Naive B cell (primary cell): ENCODE data around the gene LEKR1. TPM values are rescaled to one million over a fixed set of nuclear protein-coding genes. Genes with fewer than 3 reads are reported as not detected.
A peak's percentile ranks its signal among the peaks of the same experiment; 100 is the strongest.
"Not testable (repeated sequence)": the region's sequence is repeated elsewhere in the genome, so short reads cannot be mapped to it uniquely, and the experiment has no call there.

Experiments used
- ATAC-seq, 2 donors: fragments of 150-1000 bp; cut with Tn5 transposase; 2 replicates each; pipeline ENCODE4 v1.10.0; 2021; ENCODE audit warnings: low read depth in 2 of 2, mild to moderate bottlenecking in 2 of 2, moderate library complexity in 2 of 2
- DNase-seq: peaks from one replicate; pipeline ENCODE4 v3.0.0; 2022
- H3K27ac Mint-ChIP-seq, 6 donors: one replicate each; pipeline ENCODE4 v1.8.0; 2020 to 2022; ENCODE audit warnings: mild to moderate bottlenecking in 6 of 6, mixed read lengths in 6 of 6, moderate library complexity in 5 of 6, inconsistent platforms in 2 of 6
- H3K27me3 Mint-ChIP-seq, 3 donors: one replicate each; pipeline ENCODE4 v1.8.0; 2021 to 2022; ENCODE audit warnings: mixed read lengths in 3 of 3, mild to moderate bottlenecking in 1 of 3
- H3K36me3 Mint-ChIP-seq, 2 donors: one replicate each; pipeline ENCODE4 v1.8.0; 2020 to 2022; ENCODE audit warnings: mixed read lengths in 2 of 2, inconsistent platforms in 1 of 2, mild to moderate bottlenecking in 1 of 2
- H3K4me1 Mint-ChIP-seq, 3 donors: one replicate each; pipeline ENCODE4 v1.8.0; 2020 to 2022; ENCODE audit warnings: mixed read lengths in 3 of 3, inconsistent platforms in 1 of 3, mild to moderate bottlenecking in 1 of 3, moderate library complexity in 1 of 3
- H3K4me3 Mint-ChIP-seq, 8 donors: one replicate each; pipeline ENCODE4 v1.8.0; 2020 to 2022; ENCODE audit warnings: mild to moderate bottlenecking in 8 of 8, mixed read lengths in 8 of 8, moderate library complexity in 8 of 8, inconsistent platforms in 2 of 8
- H3K9me3 Mint-ChIP-seq, 7 donors: one replicate each; pipeline ENCODE4 v1.8.0; 2020 to 2022; ENCODE audit warnings: mixed read lengths in 7 of 7, mild to moderate bottlenecking in 5 of 7, inconsistent platforms in 2 of 7, moderate library complexity in 1 of 7
- polyA plus RNA-seq, 6 donors: library from polyadenylated mRNA; unstranded; fragments of 300-500 nt; fragmentation: Illumina TruSeq; gene quantifications; one replicate each; pipeline ENCODE4 v1.2.3, GENCODE V29; 2021; ENCODE audit warnings: low read depth in 6 of 6

Gene LEKR1
- polyA plus RNA-seq, 6 donors from 2014 or later: 1.9 to 12.3 (median 4.8) TPM; not detected in 1

DNA sequence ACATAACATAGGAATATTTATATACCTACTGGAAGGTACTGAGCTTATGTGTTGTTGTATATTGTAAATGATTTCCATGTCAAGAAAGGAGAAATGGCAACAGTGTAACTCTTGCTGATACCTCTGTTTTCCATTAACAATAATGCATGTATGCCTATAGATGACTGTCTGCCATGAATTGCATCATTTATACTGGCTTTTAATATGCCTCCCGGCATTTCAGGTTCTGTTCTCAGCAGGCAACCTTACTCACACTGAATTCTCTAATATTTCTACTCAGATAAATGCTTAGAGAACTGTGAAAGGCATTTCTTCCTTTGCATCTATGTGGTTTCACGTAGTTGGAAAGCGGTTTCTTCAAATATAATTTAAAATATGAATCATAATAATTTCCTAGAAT is 41.8 kb downstream of the LEKR1 start:
- Mint-ChIP-seq H3K4me1 (no peaks in the 10 kb centered on the region), H3K27me3 (no peaks in the 10 kb centered on the region), H3K27ac (no peak overlapping the region), H3K9me3 (peaks cover 5 to 15% (median 13%) of the 10 kb centered on the region in 7 donors), H3K36me3 (peaks cover 0 to 15% of the 10 kb centered on the region in 2 donors), H3K4me3 (no peak overlapping the region)
- DNase-seq (no peak), ATAC-seq (no peak)

DNA sequence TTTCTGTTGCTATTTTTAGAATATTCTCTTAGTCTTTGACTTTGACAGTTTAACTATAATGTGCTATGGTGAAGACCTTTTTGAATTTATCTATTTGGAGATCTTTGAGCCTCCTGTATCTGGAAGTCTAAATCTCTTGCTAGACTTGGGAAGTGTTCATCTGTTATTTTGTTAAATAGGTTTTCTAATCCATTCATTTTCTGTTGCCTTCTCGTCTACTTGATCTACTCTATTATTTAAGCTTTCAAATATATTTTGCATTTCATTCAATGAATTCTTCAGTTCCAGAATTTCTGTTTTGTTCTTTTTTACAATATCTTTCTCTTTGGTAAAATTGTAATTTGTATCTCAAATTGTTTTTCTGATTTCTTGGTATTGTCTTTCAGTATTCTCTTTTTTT is 47.8 kb downstream of the LEKR1 start:
- DNase-seq (no peak), ATAC-seq (no peak)
- Mint-ChIP-seq H3K4me3 (no peak overlapping the region), H3K9me3 (peaks cover 9 to 72% (median 61%) of the 10 kb centered on the region in 7 donors), H3K27me3 (no peaks in the 10 kb centered on the region), H3K4me1 (no peaks in the 10 kb centered on the region), H3K36me3 (peaks cover 19 to 28% of the 10 kb centered on the region in 2 donors), H3K27ac (no peak overlapping the region)

GRCh38 chr3:156879491-156879890 is 53.3 kb downstream of the LEKR1 start:
- H3K4me1 Mint-ChIP-seq, DNase-seq, H3K4me3 Mint-ChIP-seq, H3K27ac Mint-ChIP-seq, ATAC-seq, H3K27me3 Mint-ChIP-seq: not testable (repeated sequence)
- Mint-ChIP-seq H3K9me3 (peaks cover 8 to 71% (median 64%) of the 10 kb centered on the region in 7 donors), H3K36me3 (peaks cover 12 to 13% of the 10 kb centered on the region in 2 donors)

DNA sequence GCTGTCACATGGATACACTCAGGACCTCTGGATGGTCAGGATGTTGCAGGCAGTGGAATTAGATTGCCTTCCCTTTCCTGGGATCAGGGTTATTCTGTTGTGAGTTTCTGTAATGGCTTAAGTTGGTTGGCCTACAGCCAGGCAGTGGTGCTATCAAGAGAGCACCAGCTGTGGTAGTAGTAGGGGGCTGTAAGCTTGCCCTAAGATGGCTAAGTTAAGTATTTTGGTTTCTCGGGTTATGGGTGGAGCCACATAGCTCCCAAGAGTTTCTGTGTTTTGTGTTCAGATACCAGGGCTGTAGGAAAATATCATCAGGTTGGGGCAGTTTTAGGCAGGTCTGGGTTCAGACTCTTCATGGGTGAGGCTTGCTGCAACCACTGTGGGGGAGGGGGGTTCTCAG is 59.6 kb downstream of the LEKR1 start:
- no peaks in the 10 kb centered on the region for H3K4me1 Mint-ChIP-seq
- H3K4me3 Mint-ChIP-seq: peak overlapping the region in 1 of 8 donors; percentile 60
- H3K9me3 Mint-ChIP-seq: peaks cover 0 to 34% (median 23%) of the 10 kb centered on the region in 7 donors
- peak overlapping the region in 1 of 6 donors; percentile 29 for H3K27ac Mint-ChIP-seq
- H3K36me3 Mint-ChIP-seq: peaks cover 0 to 6% of the 10 kb centered on the region in 2 donors
- ATAC-seq (no peak), DNase-seq (no peak)
- H3K27me3 Mint-ChIP-seq: peaks cover 0 to 8% (median 0%) of the 10 kb centered on the region in 3 donors

- peaks cover 0 to 32% (median 21%) of the 10 kb centered on the region in 7 donors for H3K9me3 Mint-ChIP-seq
- DNase-seq (no peak), ATAC-seq (no peak)
- no peak overlapping the region for H3K4me3 Mint-ChIP-seq
- no peaks in the 10 kb centered on the region for H3K4me1 Mint-ChIP-seq
- peaks cover 0 to 6% of the 10 kb centered on the region in 2 donors for H3K36me3 Mint-ChIP-seq
- peak overlapping the region in 1 of 6 donors; percentile 63 for H3K27ac Mint-ChIP-seq
- H3K27me3 Mint-ChIP-seq: peaks cover 0 to 8% (median 0%) of the 10 kb centered on the region in 3 donors
These were observed 62.0 kb downstream of the LEKR1 start for GRCh38 chr3:156888176-156888575.

DNA sequence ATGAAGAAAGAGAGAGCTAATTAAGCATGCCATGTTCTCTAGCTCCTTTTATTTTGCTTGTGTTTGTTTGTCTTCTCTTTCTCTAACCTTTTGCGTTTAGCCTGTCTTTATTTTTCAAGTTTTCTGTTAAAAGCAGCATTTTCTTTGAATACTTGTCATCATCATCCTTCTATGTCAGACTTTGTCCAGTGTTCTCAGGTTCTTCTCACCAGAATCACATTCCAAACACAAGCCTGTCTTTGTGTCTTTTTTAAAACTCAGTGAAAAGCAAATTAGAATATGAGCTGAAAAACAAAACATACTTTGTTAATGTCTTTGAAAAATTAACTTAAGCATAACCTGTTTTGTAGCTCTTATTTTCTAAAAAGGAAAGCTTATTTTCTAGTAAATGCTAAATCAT is 62.4 kb downstream of the LEKR1 start:
- H3K4me3 Mint-ChIP-seq: no peak overlapping the region
- no peaks in the 10 kb centered on the region for H3K4me1 Mint-ChIP-seq

GRCh38 chr3:156892701-156893100 is 66.5 kb downstream of the LEKR1 start:
- no peaks in the 10 kb centered on the region for H3K27me3 Mint-ChIP-seq
- ATAC-seq (no peak), DNase-seq (no peak)
- H3K36me3 Mint-ChIP-seq: peaks cover 0 to 4% of the 10 kb centered on the region in 2 donors
- H3K27ac Mint-ChIP-seq: no peak overlapping the region
- peaks cover 0 to 5% (median 2%) of the 10 kb centered on the region in 7 donors for H3K9me3 Mint-ChIP-seq
- H3K4me1 Mint-ChIP-seq: no peaks in the 10 kb centered on the region
- H3K4me3 Mint-ChIP-seq: no peak overlapping the region

More for the DNA sequence above, 62.4 kb downstream of the LEKR1 start:
- ATAC-seq: no peak
- Mint-ChIP-seq H3K27me3 (peaks cover 0 to 8% (median 0%) of the 10 kb centered on the region in 3 donors), H3K36me3 (peaks cover 0 to 6% of the 10 kb centered on the region in 2 donors), H3K9me3 (peaks cover 0 to 28% (median 17%) of the 10 kb centered on the region in 7 donors), H3K27ac (peak overlapping the region in 1 of 6 donors; percentile 61)
- no peak for DNase-seq

- not testable (repeated sequence) for ATAC-seq, H3K4me3 Mint-ChIP-seq
These were observed 69.2 kb downstream of the LEKR1 start for GRCh38 chr3:156895374-156895773.

DNA sequence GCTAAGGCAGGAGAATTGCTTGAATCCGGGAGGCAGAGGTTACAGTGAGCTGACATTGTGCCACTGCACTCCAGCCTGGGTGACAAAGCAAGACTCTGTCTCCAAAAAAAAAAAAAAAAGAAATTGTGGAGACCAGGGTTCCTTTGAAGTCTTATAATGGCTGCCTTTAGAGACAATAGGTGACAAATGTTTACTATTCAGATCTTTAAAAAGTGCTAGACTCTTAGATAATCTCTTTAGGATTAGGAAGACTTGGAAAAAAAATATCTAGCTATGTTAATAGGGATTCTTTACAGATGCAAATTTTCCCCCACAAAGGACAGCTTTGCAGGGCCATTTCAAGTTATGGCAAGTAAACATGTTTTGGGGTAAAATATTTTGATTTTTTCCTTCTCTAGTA is 71.7 kb downstream of the LEKR1 start:
- not testable (repeated sequence) for H3K36me3 Mint-ChIP-seq, DNase-seq, H3K4me1 Mint-ChIP-seq, H3K27ac Mint-ChIP-seq, H3K9me3 Mint-ChIP-seq, ATAC-seq, H3K27me3 Mint-ChIP-seq, H3K4me3 Mint-ChIP-seq

More at GRCh38 chr3:156895374-156895773, 69.2 kb downstream of the LEKR1 start:
- DNase-seq, H3K36me3 Mint-ChIP-seq, H3K4me1 Mint-ChIP-seq, H3K27me3 Mint-ChIP-seq, H3K27ac Mint-ChIP-seq, H3K9me3 Mint-ChIP-seq: not testable (repeated sequence)

GRCh38 chr3:156898296-156898880 is 72.2 kb downstream of the LEKR1 start:
- H3K4me3 Mint-ChIP-seq: no peak overlapping the region
- ATAC-seq (no peak), DNase-seq (no peak)
- H3K4me1 Mint-ChIP-seq: no peaks in the 10 kb centered on the region
- no peak overlapping the region for H3K27ac Mint-ChIP-seq
- peaks cover 0 to 5% (median 2%) of the 10 kb centered on the region in 7 donors for H3K9me3 Mint-ChIP-seq
- H3K36me3 Mint-ChIP-seq: peaks cover 0 to 4% of the 10 kb centered on the region in 2 donors
- H3K27me3 Mint-ChIP-seq: no peaks in the 10 kb centered on the region

DNA sequence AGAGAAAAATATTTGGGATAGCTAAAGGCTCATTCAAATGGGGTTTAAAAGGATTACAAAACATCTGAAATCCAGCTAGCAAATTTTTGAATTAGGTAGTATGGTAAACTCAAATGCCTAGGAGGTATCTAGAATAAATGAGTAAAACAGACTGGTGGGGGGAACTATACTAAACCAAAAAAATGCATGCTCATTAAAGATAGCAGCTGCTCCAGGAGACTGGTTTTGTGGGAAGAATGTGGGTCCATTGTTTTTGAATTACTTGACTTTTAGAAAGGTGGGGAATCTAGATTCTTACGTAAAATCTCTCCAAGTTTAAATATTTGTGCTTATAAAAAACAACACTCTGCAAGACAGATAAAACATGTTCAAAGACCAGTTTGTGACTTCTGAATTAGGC is 73.8 kb downstream of the LEKR1 start:
- Mint-ChIP-seq H3K9me3 (peaks cover 0 to 5% (median 2%) of the 10 kb centered on the region in 7 donors), H3K27me3 (no peaks in the 10 kb centered on the region), H3K36me3 (no peaks in the 10 kb centered on the region), H3K4me1 (no peaks in the 10 kb centered on the region), H3K27ac (no peak overlapping the region), H3K4me3 (no peak overlapping the region)
- no peak for ATAC-seq
- no peak for DNase-seq

DNA sequence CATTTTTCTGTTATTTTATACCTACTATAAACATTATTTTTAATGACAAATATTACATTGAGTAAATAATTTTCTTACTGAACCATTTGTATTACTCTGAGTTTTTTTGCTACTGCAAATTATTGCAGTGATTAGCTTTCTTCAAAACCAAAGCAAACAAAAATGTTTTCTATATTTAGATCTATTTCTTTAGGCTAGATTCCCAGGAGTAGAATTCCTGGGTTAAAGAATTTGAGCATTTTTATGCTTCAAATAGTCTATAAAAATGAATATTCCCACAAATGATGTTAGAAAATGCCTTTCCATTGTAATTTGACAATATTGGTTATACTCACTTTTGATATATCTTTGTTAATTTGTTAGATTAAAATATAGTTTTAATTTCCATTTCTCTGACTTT is 76.8 kb downstream of the LEKR1 start:
- Mint-ChIP-seq H3K9me3 (no peaks in the 10 kb centered on the region), H3K27me3 (no peaks in the 10 kb centered on the region), H3K36me3 (no peaks in the 10 kb centered on the region), H3K27ac (no peak overlapping the region), H3K4me1 (no peaks in the 10 kb centered on the region), H3K4me3 (no peak overlapping the region)
- DNase-seq (no peak), ATAC-seq (no peak)

DNA sequence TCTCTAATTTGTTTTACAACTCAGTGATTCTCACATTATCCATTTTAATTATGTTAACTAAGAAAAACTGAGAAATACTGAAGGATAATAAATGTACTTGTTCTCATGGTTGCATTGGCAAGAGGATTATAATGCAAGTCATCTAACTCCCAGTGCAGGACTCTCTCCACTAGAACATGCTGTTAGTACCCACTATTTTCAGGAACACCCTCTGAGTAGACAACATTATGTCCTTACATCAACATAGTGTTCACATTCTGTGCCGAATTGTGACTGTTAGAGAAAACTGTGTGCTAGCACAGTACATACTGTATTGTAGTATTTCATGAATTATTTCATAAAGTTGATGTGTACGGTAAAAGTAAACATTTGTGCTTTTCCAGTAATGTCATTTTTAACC is 80.1 kb downstream of the LEKR1 start:
- Mint-ChIP-seq H3K4me1 (peaks cover 0 to 9% (median 3%) of the 10 kb centered on the region in 3 donors), H3K36me3 (no peaks in the 10 kb centered on the region), H3K9me3 (no peaks in the 10 kb centered on the region), H3K27ac (no peak overlapping the region), H3K27me3 (peaks cover 0 to 5% (median 0%) of the 10 kb centered on the region in 3 donors), H3K4me3 (no peak overlapping the region)
- no peak for ATAC-seq
- DNase-seq: no peak

DNA sequence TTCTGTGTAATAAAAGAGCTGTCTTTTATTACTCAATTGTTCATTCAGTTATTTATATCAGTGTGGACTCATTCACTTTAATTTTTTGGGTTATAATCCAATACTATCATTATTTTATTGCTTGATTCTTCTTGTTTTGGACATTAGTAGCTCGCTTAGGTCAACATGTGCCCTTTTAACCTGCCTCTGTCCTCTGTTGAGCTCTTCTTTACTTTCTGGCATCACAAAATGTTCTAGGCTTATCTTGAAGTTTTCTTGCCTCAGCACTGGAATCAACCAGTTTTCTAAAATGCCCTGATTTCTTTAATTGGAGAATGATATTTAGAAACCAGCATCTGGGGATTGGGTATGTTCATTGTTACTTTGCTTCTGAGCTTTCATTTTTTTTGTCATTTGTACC is 82.2 kb downstream of the LEKR1 start:
- no peaks in the 10 kb centered on the region for H3K36me3 Mint-ChIP-seq
- no peak overlapping the region for H3K4me3 Mint-ChIP-seq
- DNase-seq (no peak), ATAC-seq (no peak)
- peak overlapping the region in 1 of 6 donors; percentile 4 for H3K27ac Mint-ChIP-seq
- peaks cover 0 to 5% (median 0%) of the 10 kb centered on the region in 3 donors for H3K27me3 Mint-ChIP-seq
- peaks cover 0 to 9% (median 3%) of the 10 kb centered on the region in 3 donors for H3K4me1 Mint-ChIP-seq
- H3K9me3 Mint-ChIP-seq: no peaks in the 10 kb centered on the region
